Measurements from ENCODE around the gene PCDHGC4.

Gene PCDHGC4

GRCh38 chr5:141490771-141491170 lies 5.9 kb downstream of the PCDHGC4 start:
- DNase-seq: no peak

- DNase-seq: no peak
These were observed 6.7 kb downstream of the PCDHGC4 start for GRCh38 chr5:141491323-141492167.

GRCh38 chr5:141492168-141492885 lies 7.5 kb downstream of the PCDHGC4 start:
- no peak for DNase-seq

- no peak for DNase-seq
These were observed 8.9 kb downstream of the PCDHGC4 start for GRCh38 chr5:141493500-141494422.

- DNase-seq: no peak
These were observed 10.1 kb downstream of the PCDHGC4 start for GRCh38 chr5:141494761-141495452.

- DNase-seq: no peak
These were observed 10.6 kb downstream of the PCDHGC4 start for GRCh38 chr5:141495453-141495811.

- DNase-seq: no peak
These were observed 11.2 kb downstream of the PCDHGC4 start for GRCh38 chr5:141496038-141496437.

- no peak for DNase-seq
These were observed 16.9 kb downstream of the PCDHGC4 start for GRCh38 chr5:141501761-141502160.

- no peak for DNase-seq
These were observed 18.9 kb downstream of the PCDHGC4 start for GRCh38 chr5:141503681-141504080.

GRCh38 chr5:141504216-141504615 lies 19.4 kb downstream of the PCDHGC4 start:
- no peak for DNase-seq

GRCh38 chr5:141506381-141507155 lies 21.7 kb downstream of the PCDHGC4 start:
- DNase-seq: no peak

GRCh38 chr5:141507387-141508091 lies 22.7 kb downstream of the PCDHGC4 start:
- DNase-seq: peak; percentile 88

GRCh38 chr5:141508440-141508797 lies 23.6 kb downstream of the PCDHGC4 start:
- DNase-seq: no peak

- peak; percentile 85 for DNase-seq
These were observed 24.2 kb downstream of the PCDHGC4 start for GRCh38 chr5:141508798-141509611.

- no peak for DNase-seq
These were observed 25.3 kb downstream of the PCDHGC4 start for GRCh38 chr5:141510160-141510559.

- DNase-seq: no peak
These were observed 26.2 kb downstream of the PCDHGC4 start for GRCh38 chr5:141510850-141511601.

GRCh38 chr5:141511771-141512325 lies 27.0 kb downstream of the PCDHGC4 start:
- no peak for DNase-seq

GRCh38 chr5:141512390-141512910 lies 27.6 kb downstream of the PCDHGC4 start:
- DNase-seq: peak; percentile 82

Data from left hindlimb (tissue), 1 donor.